DND-41 (cell line): ENCODE results near the gene ANG.
"Not testable (repeated sequence)": the region's sequence is repeated elsewhere in the genome, so short reads cannot be mapped to it uniquely, and the experiment has no call there.

ENCODE experiments used
- ATAC-seq: fragments of 200-7000 bp; cut with Tn5 transposase; 3 replicates; pipeline ENCODE4 v1.9.1; 2021; ENCODE audit warnings: low read depth; ENCODE audit not compliant: insufficient read depth
- DNase-seq: peaks from one replicate; pipeline ENCODE4 v3.0.0-alpha.2; 2020
- H2AFZ ChIP-seq: 2 replicates; pipeline ENCODE4 v1.6.0; 2012; ENCODE audit warnings: low read depth, low read length
- H3K27ac ChIP-seq: 2 replicates; pipeline ENCODE4 v1.5.1; 2012; ENCODE audit warnings: low read length, inconsistent platforms
- H3K27me3 ChIP-seq: fragments of 200-600 bp; sonication (generic); 2 replicates; pipeline ENCODE4 v1.6.0; 2012; ENCODE audit warnings: low read length, mild to moderate bottlenecking, inconsistent platforms; ENCODE audit not compliant: insufficient read depth, poor library complexity
- H3K36me3 ChIP-seq: 2 replicates; pipeline ENCODE4 v1.5.1; 2012; ENCODE audit warnings: low read length, inconsistent platforms; ENCODE audit not compliant: insufficient read depth
- H3K4me1 ChIP-seq: 2 replicates; pipeline ENCODE4 v1.5.1; 2012; ENCODE audit warnings: mild to moderate bottlenecking, low read length; ENCODE audit not compliant: insufficient read depth
- H3K4me2 ChIP-seq: 2 replicates; pipeline ENCODE4 v1.6.0; 2012; ENCODE audit warnings: mild to moderate bottlenecking, moderate library complexity, low read length, inconsistent platforms; ENCODE audit not compliant: insufficient read depth
- H3K4me3 ChIP-seq, 2 experiments: fragments of 200-600 bp in 1 of 2; shearing (Covaris generic) in 1 of 2; 2 replicates each; pipeline ENCODE4 v1.5.1; 2012 to 2016; ENCODE audit warnings: inconsistent platforms in 2 of 2, low read length in 2 of 2, mild to moderate bottlenecking in 2 of 2, low read depth in 1 of 2, moderate library complexity in 1 of 2
- H3K79me2 ChIP-seq: 2 replicates; pipeline ENCODE4 v1.6.0; 2012; ENCODE audit warnings: low read length, inconsistent platforms; ENCODE audit not compliant: insufficient read depth
- H3K9ac ChIP-seq: 2 replicates; pipeline ENCODE4 v1.6.0; 2012; ENCODE audit warnings: low read depth, mild to moderate bottlenecking, inconsistent platforms, low read length, moderate library complexity
- H3K9me3 ChIP-seq: 2 replicates; pipeline ENCODE4 v1.5.1; 2012; ENCODE audit warnings: low read length, moderate library complexity, mild to moderate bottlenecking, inconsistent platforms; ENCODE audit not compliant: insufficient read depth, severe bottlenecking
- H4K20me1 ChIP-seq: 2 replicates; pipeline ENCODE4 v1.6.0; 2012; ENCODE audit warnings: low read length; ENCODE audit not compliant: insufficient read depth
- EZH2 ChIP-seq: IDR thresholded peaks from 3 replicates; pipeline ENCODE4 v1.6.1; 2012; ENCODE audit warnings: borderline replicate concordance, low read depth, mild to moderate bottlenecking, moderate library complexity, low read length, inconsistent platforms; ENCODE audit not compliant: severe bottlenecking
- TF ChIP-seq, protein P1 (sequence below): IDR thresholded peaks from 2 replicates; pipeline ENCODE4 v1.5.1; 2012; ENCODE audit warnings: borderline replicate concordance, low read length, moderate library complexity, mild to moderate bottlenecking; ENCODE audit not compliant: poor library complexity, severe bottlenecking; ENCODE audit errors: extremely low read depth

ANG gene

GRCh38 chr14:20720741-20721140 is 32.2 kb downstream of the ANG start:
- H3K9ac ChIP-seq, result no peak overlapping the region
- no peak overlapping the region for H3K27ac ChIP-seq
- H3K9me3 ChIP-seq, result no peaks in the 10 kb centered on the region
- no peaks in the 10 kb centered on the region for H3K4me1 ChIP-seq
- no peak overlapping the region for H3K4me2 ChIP-seq
- no peaks in the 10 kb centered on the region for H3K79me2 ChIP-seq
- no peaks in the 10 kb centered on the region for H3K36me3 ChIP-seq
- H2AFZ ChIP-seq, result no peak overlapping the region
- H3K27me3 ChIP-seq, result no peaks in the 10 kb centered on the region
- H3K4me3 ChIP-seq, result no peak overlapping the region
- no peak for TF ChIP-seq EZH2
- TF ChIP-seq, protein P1, sequence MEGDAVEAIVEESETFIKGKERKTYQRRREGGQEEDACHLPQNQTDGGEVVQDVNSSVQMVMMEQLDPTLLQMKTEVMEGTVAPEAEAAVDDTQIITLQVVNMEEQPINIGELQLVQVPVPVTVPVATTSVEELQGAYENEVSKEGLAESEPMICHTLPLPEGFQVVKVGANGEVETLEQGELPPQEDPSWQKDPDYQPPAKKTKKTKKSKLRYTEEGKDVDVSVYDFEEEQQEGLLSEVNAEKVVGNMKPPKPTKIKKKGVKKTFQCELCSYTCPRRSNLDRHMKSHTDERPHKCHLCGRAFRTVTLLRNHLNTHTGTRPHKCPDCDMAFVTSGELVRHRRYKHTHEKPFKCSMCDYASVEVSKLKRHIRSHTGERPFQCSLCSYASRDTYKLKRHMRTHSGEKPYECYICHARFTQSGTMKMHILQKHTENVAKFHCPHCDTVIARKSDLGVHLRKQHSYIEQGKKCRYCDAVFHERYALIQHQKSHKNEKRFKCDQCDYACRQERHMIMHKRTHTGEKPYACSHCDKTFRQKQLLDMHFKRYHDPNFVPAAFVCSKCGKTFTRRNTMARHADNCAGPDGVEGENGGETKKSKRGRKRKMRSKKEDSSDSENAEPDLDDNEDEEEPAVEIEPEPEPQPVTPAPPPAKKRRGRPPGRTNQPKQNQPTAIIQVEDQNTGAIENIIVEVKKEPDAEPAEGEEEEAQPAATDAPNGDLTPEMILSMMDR, result no peak
- H4K20me1 ChIP-seq, result no peaks in the 10 kb centered on the region
- ATAC-seq, result no peak
- DNase-seq, result no peak

DNA sequence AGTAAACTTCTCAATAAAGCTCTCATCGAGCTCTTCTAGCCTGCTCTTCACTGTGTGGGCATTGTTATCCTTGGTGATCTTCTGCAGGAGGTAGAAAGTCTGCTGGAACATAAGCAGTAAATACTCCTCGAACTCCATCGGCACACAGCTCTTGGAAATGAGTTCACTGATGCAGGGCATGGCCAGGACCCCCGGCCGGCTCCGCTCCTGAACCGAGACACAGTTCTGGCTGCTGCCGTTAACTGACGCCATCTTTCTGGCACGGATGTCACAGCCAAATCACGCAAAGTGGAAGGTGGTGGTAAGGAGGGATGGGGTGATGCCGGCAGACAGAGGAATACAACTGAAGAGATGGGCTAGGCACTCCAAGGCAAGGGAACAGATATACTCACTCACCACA is 33.5 kb downstream of the ANG start:
- no peak for TF ChIP-seq EZH2
- TF ChIP-seq, protein P1, result no peak
- Histone ChIP-seq H3K4me3 (no peak overlapping the region), H3K4me1 (no peaks in the 10 kb centered on the region), H3K9me3 (no peaks in the 10 kb centered on the region), H3K27me3 (no peaks in the 10 kb centered on the region), H3K9ac (no peak overlapping the region), H4K20me1 (no peaks in the 10 kb centered on the region), H3K79me2 (no peaks in the 10 kb centered on the region), H2AFZ (no peak overlapping the region), H3K27ac (no peak overlapping the region), H3K4me2 (no peak overlapping the region), H3K36me3 (no peaks in the 10 kb centered on the region)
- ATAC-seq, result no peak
- DNase-seq, result no peak

DNA sequence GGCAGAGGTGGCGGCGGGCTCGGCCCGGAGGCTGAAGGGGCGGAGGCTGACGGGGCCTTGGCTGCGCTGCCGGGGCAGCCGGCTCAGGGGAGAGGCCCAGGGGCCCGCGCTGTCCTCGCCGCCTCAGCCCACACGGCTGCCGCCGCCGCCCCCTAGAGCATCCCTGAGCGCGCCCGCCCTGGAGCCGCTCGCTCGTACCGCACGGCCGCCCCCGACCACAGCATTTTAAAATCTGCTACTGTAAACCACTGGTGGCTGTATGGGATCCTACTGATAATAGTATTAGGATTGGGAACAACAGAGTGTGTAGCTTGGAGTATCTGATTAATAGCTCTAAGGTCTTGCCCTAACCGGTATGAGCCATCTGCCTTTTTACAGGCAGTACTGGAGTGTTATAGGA is 34.9 kb downstream of the ANG start:
- H3K27ac ChIP-seq, result no peak overlapping the region
- TF ChIP-seq, protein P1, result no peak
- TF ChIP-seq EZH2, result no peak
- no peak overlapping the region for H3K4me2 ChIP-seq
- no peaks in the 10 kb centered on the region for H3K9me3 ChIP-seq
- no peak overlapping the region for H3K4me3 ChIP-seq
- H2AFZ ChIP-seq, result no peak overlapping the region
- no peaks in the 10 kb centered on the region for H3K4me1 ChIP-seq
- H3K79me2 ChIP-seq, result no peaks in the 10 kb centered on the region
- no peaks in the 10 kb centered on the region for H3K27me3 ChIP-seq
- no peaks in the 10 kb centered on the region for H4K20me1 ChIP-seq
- DNase-seq, result no peak
- ATAC-seq, result no peak
- H3K36me3 ChIP-seq, result no peaks in the 10 kb centered on the region
- H3K9ac ChIP-seq, result no peak overlapping the region

DNA sequence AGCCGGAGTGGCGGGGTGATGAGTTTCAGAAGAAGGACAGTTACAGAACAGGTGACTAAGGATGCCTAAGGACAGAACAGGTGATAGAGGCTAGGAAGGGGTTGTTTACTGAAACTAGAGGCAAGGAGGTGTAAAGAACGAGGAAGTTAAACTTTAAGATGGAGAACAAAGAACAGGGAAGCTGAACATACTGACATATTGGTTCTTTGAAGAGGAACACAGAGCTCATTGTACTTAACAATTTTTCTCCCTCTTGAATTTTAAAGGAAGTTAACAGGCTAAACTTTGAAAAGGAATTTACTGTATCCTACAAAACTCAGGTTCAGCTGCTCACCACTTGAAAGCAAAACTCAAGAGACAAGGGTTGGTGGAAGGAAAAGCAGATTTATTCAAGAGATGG is 37.6 kb downstream of the ANG start:
- not testable (repeated sequence) for H3K9ac ChIP-seq, H3K36me3 ChIP-seq, H2AFZ ChIP-seq, H3K79me2 ChIP-seq, ATAC-seq, H3K4me1 ChIP-seq, H4K20me1 ChIP-seq, H3K27ac ChIP-seq, H3K9me3 ChIP-seq, H3K4me3 ChIP-seq, H3K4me2 ChIP-seq, H3K27me3 ChIP-seq, DNase-seq
